HL-60/S4 treated with retinoic acid at 250 ng/mL for 4 days and 3 days (cell line): ENCODE data around the gene MGAT5B.
"Not testable (repeated sequence)": the region's sequence is repeated elsewhere in the genome, so short reads cannot be mapped to it uniquely, and the experiment has no call there.

ENCODE experiments used
- in situ Hi-C: fragments of 300-500 bp; cut with MboI; formaldehyde crosslinking; loops from 2 replicates; pipeline ENCODE4 v1.7.0; 2022; ENCODE audit warnings: low sequenced_read_pairs

Gene MGAT5B

GRCh38 chr17:76868176-76868668, at the start of gene MGAT5B:
Gene MGAT5B, plus strand, starts transcription at chr17:76868404. Its CDS starts 626 bp downstream, at chr17:76869030.
- in situ Hi-C loops: no loop called here

- in situ Hi-C loops: loop anchor here (25.0 kb wide), 1 partner anchor 417 kb away; no protein-coding TSS in a partner anchor
These were observed 48.2 kb upstream of the MGAT5B start for GRCh38 chr17:76820039-76820438.

- in situ Hi-C loops: loop anchor here (25.0 kb wide), 1 partner anchor 417 kb away; no protein-coding TSS in a partner anchor
These were observed 47.6 kb upstream of the MGAT5B start for GRCh38 chr17:76820561-76820960.

GRCh38 chr17:76822184-76822778, 45.9 kb upstream of the MGAT5B start:
- in situ Hi-C loops: loop anchor here (25.0 kb wide), 1 partner anchor 415 kb away; no protein-coding TSS in a partner anchor

GRCh38 chr17:76824093-76824492, 44.1 kb upstream of the MGAT5B start:
- in situ Hi-C loops: loop anchor here (25.0 kb wide), 1 partner anchor 413 kb away; no protein-coding TSS in a partner anchor

GRCh38 chr17:76826330-76827068, 41.7 kb upstream of the MGAT5B start:
- in situ Hi-C loops: no loop called here

GRCh38 chr17:76827736-76828135, 40.5 kb upstream of the MGAT5B start:
- in situ Hi-C loops: no loop called here

- in situ Hi-C loops: no loop called here
These were observed 37.1 kb upstream of the MGAT5B start for GRCh38 chr17:76830987-76831715.

- in situ Hi-C loops: no loop called here
These were observed 35.1 kb upstream of the MGAT5B start for GRCh38 chr17:76833034-76833644.

- in situ Hi-C loops: no loop called here
These were observed 34.5 kb upstream of the MGAT5B start for GRCh38 chr17:76833747-76834146.

- in situ Hi-C loops: no loop called here
These were observed 33.3 kb upstream of the MGAT5B start for GRCh38 chr17:76834870-76835269.

GRCh38 chr17:76840443-76840767, 27.8 kb upstream of the MGAT5B start:
- in situ Hi-C loops: no loop called here

GRCh38 chr17:76840884-76841775, 27.1 kb upstream of the MGAT5B start:
- in situ Hi-C loops: no loop called here

- in situ Hi-C loops: no loop called here
These were observed 26.3 kb upstream of the MGAT5B start for GRCh38 chr17:76841776-76842405.

GRCh38 chr17:76843068-76843467, 25.1 kb upstream of the MGAT5B start:
- in situ Hi-C loops: not testable (repeated sequence)

- in situ Hi-C loops: no loop called here
These were observed 24.3 kb upstream of the MGAT5B start for GRCh38 chr17:76843703-76844484.

GRCh38 chr17:76844485-76844829, 23.7 kb upstream of the MGAT5B start:
- in situ Hi-C loops: no loop called here

GRCh38 chr17:76844846-76845245, 23.4 kb upstream of the MGAT5B start:
- in situ Hi-C loops: no loop called here

- in situ Hi-C loops: no loop called here
These were observed 22.6 kb upstream of the MGAT5B start for GRCh38 chr17:76845541-76846017.
